HG03460 (cell line): Measurements from ENCODE around the gene SDSL.

Experiments used
- ATAC-seq: cut with Tn5 transposase; IDR thresholded peaks from one replicate; pipeline ENCODE4 v1.9.1; 2021; ENCODE audit not compliant: unreplicated experiment

The SDSL gene

GRCh38 chr12:113479216-113479589, 57.0 kb downstream of the SDSL start:
- ATAC-seq, result no peak

GRCh38 chr12:113479590-113480335, 57.6 kb downstream of the SDSL start:
- no peak for ATAC-seq

GRCh38 chr12:113480336-113480971, 58.3 kb downstream of the SDSL start:
- ATAC-seq, result no peak

GRCh38 chr12:113482334-113482733, 60.2 kb downstream of the SDSL start:
- no peak for ATAC-seq

GRCh38 chr12:113485330-113485729, 63.1 kb downstream of the SDSL start:
- no peak for ATAC-seq

GRCh38 chr12:113486722-113487121, 64.5 kb downstream of the SDSL start:
- no peak for ATAC-seq
